A204.1 (cell line): ENCODE results near the gene TPSAB1.
"Not testable (repeated sequence)": the region's sequence is repeated elsewhere in the genome, so short reads cannot be mapped to it uniquely, and the experiment has no call there.

ENCODE experiments used
- FAIRE-seq: peaks from 2 replicates; lab custom pipeline; 2012; peaks lifted over from hg19 to GRCh38; lab: Jason Lieb, UNC

Gene TPSAB1

DNA sequence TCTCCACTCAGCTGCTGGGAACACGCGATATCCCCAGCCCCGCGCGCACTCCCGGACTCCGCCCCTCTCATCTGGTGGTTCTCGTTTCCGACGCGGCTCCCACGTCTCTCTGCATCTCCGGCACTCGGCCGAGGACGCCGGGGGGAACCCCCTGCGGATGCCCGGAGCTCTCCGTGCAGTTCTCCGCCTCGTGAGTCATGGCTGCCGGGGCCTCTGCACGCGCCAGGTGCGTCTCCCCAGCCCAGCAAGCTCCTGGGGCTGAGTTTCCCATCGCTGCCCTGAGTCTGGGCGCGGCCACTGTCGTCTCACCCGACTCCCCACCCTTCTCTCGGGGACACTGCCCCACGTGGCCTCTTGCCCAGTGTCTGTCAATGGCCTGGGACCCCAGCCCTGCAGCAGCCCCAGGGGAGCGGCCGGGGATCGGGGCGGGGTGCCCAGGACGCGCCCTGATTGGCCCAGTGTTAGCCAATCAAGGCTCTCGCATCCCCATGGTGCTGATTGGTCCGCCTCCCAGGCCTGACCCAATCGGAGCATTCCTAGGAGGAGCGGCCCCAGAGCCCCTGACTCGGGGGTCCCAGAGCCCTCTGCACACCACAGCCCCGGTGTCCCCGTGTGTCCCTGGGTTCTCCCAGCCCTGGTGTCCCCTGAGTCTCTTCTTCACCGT lies 13.3 kb downstream of the TPSAB1 start:
- FAIRE-seq, result not testable (repeated sequence)

DNA sequence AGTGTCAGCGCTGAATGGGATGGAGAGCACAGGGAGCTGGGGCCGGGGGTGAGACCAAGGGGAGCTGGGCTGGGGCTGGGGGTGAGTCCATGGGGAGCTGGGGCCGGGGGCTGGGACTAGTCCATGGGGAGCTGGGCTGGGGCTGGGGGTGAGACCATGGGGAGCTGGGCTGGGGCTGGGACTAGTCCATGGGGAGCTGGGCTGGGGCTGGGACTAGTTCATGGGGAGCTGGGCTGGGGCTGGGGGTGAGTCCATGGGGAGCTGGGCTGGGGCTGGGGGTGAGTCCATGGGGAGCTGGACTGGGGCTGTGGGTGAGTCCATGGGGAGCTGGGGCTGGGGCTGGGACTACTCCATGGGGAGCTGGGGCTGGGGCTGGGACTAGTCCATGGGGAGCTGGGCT lies 14.3 kb downstream of the TPSAB1 start:
- FAIRE-seq, result not testable (repeated sequence)

DNA sequence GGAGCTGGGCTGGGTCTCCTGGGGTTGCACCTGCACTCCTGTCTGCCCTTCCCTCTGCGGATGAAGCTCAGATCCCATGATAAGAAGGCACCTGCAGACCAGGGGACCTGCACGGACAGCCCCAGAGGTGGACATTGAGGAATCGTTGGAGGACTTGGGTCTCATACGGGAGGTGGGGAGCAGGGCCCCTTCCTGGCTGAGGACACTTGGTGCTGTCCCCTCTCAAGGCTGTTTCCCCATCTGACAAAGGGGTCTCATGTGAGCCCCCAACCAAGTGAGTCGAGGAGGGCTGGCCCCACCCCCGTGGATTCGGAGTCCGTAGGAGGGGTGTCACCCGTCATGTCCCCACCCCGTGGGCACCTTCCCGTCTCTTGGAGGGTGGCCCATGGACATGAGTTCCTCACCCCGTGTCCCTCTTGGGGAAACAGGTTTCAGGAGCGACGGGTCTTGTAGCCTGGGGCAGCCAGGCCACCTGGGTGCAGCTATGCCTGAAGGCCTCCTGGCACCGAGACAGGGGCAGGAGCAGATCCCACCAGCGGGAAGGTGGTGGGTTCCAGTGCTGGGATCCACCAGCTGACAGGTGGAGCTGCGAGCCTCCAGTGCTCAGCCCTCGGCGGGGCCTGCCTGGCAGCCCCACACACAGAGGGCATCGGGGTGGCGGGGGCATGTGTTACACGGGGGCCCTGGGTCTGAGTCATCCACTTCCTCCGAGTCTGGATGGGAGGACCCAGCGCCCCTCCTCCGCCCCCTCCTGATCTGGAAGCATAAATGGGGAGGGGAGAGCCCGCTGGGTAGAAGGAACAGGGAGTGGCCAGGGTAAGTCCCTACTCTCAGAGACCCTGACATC lies 15.0 kb downstream of the TPSAB1 start, which contains the start of gene TPSD1:
TPSD1 (plus strand) TSS at position 794 of the 847 bp plus-strand sequence. CDS start 212 bp downstream, outside the sequence.
- not testable (repeated sequence) for FAIRE-seq

DNA sequence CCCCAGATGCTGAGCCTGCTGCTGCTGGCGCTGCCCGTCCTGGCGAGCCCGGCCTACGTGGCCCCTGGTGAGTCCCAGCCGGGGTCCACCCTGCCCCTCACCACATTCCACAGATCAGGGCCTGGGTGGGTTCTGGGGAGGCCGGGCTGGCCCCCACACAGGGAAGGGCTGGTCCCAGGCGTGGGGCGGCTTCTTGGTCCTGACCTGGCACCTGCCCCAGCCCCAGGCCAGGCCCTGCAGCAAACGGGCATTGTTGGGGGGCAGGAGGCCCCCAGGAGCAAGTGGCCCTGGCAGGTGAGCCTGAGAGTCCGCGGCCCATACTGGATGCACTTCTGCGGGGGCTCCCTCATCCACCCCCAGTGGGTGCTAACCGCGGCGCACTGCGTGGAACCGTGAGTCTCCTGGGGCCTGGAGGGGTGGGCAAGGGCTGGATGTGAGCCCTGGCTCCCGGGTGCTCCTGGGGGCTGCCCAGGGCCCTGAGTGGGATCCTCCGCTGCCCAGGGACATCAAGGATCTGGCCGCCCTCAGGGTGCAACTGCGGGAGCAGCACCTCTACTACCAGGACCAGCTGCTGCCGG lies 15.9 kb downstream of the TPSAB1 start:
- FAIRE-seq, result not testable (repeated sequence)

DNA sequence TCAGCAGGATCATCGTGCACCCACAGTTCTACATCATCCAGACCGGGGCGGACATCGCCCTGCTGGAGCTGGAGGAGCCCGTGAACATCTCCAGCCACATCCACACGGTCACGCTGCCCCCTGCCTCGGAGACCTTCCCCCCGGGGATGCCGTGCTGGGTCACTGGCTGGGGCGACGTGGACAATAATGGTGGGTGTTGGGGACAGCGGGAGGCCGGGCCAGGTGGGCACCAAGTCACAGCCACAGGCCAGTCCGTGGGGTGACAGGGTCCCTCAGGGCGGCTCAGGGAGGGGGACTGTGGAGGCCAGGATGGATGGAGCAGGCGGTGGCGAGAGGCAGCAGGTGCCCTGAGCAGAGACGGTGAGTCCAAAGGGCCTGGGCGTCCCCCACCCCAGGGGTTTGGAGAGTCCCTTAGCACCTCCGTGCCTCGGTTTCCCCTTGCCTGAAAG lies 16.4 kb downstream of the TPSAB1 start:
- FAIRE-seq, result no peak

DNA sequence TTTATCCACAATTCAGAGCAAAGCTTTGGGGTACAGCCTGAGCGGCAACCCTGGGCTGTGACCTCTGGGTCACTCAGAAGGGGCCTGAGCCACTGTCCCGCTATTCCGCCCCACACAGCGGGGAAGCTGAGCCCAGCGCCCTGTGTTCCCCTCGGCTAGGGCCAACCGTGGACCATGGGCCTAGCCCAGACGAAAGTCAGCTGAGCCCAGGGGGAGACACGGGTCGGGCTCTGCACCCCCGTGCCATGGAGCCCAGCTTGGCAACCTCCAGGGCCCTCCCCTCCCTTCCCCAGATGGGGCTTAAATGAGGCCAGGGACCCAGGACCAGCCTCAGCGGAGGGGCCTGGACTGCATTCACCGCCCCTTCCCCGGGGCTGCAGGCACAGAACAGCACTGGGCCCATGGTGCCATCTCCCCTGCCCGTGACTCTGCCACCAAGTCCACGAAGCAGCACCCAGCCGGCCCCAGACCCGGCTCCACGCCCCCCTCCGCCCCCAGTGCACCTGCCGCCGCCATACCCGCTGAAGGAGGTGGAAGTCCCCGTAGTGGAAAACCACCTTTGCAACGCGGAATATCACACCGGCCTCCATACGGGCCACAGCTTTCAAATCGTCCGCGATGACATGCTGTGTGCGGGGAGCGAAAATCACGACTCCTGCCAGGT lies 17.2 kb downstream of the TPSAB1 start:
- FAIRE-seq, result no peak

DNA sequence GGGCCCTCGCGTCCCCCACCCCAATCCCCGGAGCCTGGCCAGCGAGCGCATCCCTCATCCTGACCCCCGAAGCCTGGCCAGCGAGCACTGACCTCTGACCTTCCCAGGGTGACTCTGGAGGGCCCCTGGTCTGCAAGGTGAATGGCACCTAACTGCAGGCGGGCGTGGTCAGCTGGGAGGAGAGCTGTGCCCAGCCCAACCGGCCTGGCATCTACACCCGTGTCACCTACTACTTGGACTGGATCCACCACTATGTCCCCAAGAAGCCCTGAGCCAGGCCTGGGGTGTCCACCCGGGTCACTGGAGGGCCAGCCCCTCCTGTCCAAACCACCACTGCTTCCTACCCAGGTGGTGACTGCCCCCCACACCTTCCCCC lies 17.7 kb downstream of the TPSAB1 start:
- no peak for FAIRE-seq

DNA sequence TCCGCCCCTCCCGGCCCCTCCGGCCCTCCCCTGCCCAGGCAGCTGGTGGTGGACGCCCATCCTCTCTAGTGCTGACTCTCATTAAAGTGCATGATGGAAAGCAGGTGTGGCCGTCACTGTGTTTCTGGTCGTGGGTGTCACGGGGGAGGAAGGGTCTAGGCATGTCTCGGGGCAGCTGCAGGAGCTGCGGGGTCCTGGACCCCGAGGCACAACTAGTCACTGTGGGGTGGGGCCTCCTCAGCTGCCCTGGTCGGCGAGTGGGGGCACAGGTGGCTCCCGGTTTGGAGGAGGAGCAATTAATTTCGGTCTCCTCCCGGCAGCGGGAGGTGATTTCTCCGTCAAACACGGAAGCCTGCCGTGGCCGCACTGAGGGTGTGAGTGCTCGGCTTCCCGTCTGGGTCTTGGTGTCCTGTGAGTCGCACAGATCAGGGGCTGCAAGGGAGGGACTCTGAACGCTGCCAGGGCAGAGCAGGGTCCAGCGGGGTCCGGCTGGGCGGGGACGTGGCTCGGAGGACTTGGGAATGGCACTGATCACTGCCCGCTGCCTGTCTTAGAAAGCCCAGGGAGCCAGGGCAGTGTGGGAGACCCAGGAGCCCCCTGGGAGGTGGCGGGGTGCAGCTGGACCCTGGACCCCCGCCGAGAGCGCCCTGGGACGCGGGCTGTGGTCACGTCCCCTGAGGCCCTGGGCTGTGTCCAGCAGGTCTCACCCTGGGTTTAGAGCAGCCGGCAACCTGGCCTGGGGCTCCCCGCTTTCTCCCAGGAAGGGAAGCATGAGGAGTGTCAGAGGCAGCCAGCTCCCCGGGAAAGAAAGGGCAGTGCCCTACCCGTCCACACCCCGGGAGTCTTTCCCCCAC lies 18.6 kb downstream of the TPSAB1 start:
- FAIRE-seq, result no peak

DNA sequence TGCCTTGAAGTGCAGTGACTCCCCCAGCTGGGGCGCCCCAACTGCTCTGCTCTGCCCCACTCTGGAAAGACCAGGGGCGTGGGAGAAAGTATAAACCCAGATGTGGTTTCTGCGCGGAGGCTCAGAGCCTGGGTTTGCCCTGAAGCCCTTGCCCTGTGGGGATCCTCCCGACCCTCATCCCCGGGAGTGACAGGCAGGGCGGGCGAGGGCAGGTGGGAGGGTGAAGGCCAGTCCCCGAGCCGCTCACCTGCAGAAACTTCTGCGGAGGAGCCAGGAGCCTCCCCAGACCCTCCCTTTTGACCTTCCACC lies 19.2 kb downstream of the TPSAB1 start:
- FAIRE-seq, result no peak

DNA sequence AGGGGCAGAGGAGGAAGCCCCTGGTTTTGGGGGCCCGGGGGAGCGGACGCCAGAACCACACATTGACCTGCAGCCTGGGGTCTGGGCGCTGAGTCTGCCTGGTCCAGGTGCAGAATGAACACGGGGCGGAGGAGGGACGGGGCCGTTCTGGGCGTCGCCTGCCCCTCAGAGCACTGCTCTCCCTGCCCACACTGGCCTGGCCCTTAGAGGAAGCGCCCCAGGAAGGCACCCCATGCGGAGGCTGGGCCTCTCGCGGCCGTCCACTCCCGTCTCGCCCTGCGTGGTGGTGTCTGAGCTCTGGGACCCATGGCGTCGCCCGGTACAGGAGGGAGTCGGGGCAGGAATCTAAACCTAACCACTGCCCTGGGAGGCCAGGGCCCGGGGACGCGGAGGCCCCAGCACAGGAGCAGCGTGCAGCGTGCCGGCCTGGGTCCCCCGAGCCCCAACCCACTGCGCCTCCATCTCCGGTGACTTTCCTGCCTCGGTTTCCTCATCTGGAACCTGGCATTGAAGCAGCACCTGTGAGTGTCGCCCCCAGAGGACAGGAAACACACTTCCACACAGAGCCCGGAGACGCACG lies 19.7 kb downstream of the TPSAB1 start:
- no peak for FAIRE-seq

DNA sequence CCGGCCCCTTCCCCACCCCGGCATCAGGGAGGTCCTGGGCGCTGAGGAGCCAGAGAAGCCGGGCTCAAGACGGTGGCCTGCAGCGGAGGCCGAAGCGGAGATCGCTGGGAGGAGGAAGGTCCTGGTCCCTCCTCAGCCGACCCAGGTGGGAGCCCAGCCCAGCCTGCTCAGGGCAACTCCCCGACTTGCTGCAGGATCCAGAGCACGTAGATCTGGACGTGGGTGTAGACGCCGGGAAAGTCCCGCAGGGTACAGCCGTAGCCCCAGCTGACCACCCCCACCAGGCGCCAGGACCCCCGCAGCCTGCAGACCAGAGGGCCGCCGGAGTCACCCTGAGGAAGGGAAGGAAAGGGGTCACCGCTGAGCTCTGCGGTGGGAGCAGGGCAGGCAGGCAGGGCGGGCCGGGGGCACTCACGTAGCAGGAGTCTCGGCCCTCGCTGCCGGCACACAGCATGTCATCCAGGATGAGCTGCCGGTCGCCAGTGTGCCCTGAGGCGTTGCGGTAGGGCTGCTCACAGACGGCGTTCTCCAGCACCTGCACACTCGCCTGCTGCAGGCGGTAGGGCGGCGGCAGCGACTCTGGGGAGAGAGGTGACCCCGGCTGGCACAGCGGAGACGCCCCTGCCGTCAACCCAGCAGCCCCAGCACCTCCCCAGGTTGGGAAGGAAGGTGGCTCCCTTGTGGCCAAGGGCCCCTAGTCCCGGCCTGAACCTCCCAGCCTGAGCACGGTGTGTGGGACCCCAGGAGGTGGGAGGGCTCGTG lies 20.8 kb downstream of the TPSAB1 start:
- FAIRE-seq, result no peak

DNA sequence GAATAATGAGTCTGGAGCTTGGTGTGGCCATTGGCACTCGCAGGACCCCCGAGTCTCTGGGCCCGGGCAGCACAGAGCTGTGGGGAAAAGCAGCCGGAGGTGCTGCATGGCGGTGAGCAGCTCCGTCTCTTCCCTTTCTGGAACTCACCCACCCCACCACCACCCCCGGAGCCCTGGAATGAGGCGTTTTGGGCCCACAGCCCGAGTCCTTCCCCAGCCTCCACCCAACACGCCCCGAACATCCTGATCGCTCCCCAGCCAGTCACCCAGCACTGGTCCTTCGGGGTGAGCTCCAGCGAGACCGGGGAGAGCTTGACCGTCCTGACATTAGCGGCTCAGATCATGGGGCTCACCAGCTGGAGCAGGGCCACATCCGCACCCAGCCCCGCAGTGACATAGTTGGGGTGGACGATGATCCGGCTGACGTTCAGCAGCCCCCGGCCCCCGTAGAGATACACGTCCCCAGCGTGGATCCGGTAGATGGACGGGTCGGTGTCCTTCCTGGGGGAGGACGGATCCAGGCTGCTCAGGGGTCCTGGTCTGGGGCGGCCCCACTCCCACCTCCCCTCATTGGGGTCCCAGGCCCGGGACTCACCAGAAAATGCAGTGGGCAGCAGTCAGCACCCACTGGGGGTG lies 21.8 kb downstream of the TPSAB1 start:
- FAIRE-seq, result no peak

DNA sequence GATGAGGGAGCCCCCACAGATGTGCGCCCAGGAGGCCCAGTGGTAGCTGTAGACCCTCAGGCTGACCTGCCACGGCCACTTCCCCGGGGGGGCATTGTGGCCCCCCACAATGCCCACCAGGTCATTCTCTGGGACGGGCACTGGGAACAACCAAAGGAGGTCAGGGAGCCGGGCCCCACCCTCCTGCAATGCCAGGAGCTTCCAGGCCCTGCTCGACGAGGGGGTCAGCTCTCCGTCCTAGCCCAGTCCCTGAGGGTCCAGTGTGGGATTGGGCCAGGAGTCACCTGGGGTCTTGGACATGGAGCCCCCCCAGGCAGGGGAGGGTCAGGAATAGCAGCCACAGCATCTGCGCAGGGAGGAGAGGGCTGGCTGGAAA lies 22.3 kb downstream of the TPSAB1 start:
- no peak for FAIRE-seq

DNA sequence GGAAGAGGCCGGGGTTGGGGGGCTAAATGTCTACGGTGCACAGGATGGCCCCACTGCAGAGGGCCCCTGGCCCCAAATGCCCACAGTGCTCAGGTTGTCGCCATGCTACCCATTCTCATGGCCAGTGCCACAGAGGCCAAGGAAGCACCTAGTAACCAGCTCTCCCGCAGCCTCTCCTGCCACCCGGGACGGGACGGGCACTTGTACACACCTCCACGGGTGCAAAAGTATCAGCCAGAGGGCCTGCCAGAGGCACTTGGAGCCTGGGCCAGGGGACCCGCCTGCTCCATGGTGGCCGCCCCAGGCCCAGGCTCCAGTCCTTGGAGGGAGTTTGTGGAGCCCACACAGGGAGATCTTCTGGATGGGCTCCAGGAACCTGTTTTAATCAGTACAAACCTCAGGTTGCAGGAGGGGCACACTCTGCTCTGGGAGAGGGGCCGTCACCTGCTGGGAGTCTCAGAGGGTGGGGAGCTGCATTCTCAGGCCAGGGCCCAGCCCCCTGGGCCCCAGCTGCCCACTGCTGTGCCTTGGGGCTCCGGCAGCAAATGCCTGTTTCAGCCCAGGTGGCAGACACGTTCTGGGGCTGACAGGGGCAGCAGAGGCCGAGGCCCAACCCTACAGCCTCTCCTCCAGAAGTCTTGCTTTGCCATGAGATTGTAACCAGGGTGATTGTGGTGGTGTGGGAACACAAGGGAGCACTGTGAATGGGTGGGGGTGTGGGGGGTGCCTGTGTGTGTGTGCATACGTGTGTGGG lies 23.3 kb downstream of the TPSAB1 start:
- FAIRE-seq, result no peak

DNA sequence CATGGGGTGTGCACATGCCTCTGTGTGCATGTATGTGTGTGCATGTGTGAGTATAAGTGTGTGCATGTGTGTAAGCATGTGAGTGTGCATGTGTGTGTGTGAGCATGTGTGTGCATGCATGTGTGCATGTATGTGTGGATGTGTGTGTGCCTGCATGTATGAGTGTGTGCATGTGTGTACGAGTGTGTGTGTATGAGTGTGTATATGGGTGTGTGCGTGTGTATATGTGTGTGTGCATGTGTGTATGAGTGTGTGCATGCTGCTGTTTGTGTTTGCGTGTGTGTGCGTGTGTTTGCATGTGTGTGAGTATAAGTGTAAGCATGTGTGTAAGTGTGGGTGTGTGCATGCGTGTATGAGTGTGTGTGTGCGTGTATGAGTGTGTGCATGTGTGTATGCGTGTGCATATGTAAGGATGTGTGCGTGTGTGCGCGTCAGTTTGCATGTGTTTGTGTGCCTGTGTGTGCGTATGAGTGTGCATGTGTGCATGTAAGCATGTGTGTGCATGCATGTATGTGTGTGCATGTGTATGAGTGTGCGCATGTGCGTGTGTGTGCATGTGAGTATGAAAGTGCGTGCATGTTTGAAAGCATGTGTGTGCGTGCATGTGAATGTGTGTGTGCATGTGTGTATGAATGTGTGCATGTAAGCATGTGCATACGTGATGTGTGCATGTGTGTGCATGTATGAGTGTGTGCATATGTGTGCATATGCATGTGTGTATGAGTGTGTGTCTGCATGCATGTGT lies 24.0 kb downstream of the TPSAB1 start:
- FAIRE-seq, result no peak

DNA sequence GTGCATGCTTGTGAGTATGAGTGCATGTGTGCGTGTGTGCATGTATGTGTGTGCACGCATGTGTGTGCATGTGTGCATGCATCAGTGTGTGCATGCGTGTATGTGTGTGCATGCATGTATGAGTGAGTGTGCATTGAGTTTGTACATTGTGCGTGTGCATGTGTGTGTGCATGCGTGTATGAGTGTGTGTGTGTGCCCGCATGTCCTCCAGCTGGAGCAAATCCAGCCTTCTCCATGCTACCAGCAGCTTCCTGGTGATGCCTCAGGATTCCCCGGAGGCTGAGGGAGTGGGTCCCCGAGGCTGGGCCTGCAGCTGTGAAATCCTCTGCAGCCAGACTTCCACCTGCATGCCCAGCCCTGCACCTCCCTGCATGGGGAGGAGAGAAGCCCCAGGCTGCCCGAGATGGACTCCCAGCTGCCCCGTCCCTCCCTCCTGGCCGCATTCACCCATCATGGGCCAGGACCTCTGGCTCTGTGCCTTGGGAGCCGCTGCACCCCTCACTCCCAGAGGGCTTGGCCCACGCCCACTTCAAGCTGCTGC lies 24.7 kb downstream of the TPSAB1 start:
- no peak for FAIRE-seq

DNA sequence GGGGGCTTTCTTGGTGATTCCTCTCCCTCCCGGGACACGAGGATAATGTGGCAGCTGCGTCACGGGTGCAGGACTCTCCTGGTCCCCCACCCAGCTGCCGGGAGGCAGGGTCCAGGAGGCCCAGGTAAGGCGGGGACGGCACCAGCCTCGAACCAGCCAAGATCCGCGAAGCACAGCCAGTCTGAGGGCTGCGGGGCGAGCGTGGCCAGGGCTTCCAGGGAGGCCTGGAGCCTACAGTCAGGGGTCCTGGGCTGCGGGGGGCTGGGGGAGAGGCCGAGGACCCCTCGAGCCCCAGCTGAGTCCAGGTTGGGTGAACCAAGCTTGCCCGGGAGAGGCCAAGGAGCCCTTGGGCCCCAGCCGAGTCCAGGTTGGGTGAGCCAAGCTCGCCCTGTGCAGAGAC lies 25.3 kb downstream of the TPSAB1 start:
- FAIRE-seq, result no peak

DNA sequence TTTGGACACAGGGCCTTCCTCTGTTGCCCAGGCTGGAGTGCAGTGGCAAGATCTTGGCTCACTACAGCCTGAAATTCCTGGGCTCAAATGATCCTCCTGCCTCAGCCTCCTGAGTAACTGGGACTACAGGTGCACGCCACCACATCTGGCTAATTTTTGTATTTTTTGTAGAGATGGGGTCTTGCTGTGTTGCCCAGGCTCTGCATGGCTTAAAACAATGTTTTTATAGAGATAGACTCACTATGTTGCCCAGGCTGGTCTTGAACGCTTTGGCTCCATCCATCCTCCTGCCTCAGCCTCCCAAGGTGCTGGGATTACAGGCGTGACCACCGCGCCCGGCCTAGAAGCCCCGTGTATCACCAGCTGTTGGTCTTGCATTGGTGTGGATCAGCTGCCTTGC lies 28.9 kb downstream of the TPSAB1 start:
- not testable (repeated sequence) for FAIRE-seq

DNA sequence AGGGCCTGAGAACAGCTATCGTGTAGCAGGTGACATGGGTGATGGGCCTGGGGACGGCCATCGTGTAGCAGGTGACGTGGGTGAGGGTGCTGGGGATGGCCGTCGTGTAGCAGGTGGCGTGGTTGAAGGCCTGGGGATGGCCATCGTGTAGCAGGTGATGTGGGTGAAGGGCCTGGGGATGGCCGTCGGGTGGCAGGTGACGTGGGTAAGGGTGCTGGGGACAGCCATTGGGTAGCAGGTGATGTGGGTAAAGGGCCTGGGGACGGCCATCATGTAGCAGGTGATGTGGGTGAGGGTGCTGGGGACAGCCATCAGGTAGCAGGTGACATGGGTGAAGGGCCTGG lies 30.8 kb downstream of the TPSAB1 start:
- FAIRE-seq, result no peak
